Esophagus muscularis mucosa (tissue), 4 donors: ENCODE data around the gene PEX5L.

ENCODE experiments used
- EP300 ChIP-seq: sonication (generic); formaldehyde crosslinking; IDR thresholded peaks from one replicate; pipeline ENCODE4 v1.6.1; 2017; ENCODE audit warnings: antibody characterized with exemption
- POLR2A ChIP-seq: fragments of 450-650 bp; IDR thresholded peaks from one replicate; pipeline ENCODE4 v1.6.1; 2017; ENCODE audit warnings: antibody characterized with exemption, moderate library complexity, mild to moderate bottlenecking, low read depth
- POLR2AphosphoS5 ChIP-seq, 2 donors: sonication (generic); formaldehyde crosslinking; IDR thresholded peaks; one replicate each; pipeline ENCODE4 v1.6.1; 2017; ENCODE audit warnings: antibody characterized with exemption in 2 of 2
- TF ChIP-seq, protein P1 (sequence below), 3 experiments: fragments of 200-600 bp in 2 of 3; fragments of 450-650 bp in 1 of 3; sonication (generic) in 2 of 3; IDR thresholded peaks; one replicate each; pipeline ENCODE4 v1.5.1; 2017 to 2019; ENCODE audit warnings: antibody characterized with exemption in 3 of 3, mild to moderate bottlenecking in 2 of 3, moderate library complexity in 1 of 3

DNA sequence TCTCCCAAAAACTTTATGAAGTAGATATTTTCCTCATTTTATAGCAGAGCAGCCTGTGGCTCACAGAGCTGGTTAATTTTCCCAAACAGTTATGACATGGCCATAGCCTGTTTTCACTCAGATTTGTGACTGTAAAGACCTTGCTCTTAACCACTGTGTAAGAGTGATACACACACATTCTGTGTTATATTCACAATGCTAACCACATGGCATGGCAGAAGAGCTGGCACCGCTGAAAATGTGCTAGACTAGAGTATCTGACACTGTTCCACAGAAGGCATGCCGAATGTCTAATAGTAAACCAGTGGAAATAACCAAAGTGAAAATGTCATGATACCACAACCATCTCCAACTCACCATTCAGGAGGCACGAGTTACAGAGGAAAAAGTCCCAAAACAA is 71.8 kb downstream of the PEX5L start:
- TF ChIP-seq, protein P1, sequence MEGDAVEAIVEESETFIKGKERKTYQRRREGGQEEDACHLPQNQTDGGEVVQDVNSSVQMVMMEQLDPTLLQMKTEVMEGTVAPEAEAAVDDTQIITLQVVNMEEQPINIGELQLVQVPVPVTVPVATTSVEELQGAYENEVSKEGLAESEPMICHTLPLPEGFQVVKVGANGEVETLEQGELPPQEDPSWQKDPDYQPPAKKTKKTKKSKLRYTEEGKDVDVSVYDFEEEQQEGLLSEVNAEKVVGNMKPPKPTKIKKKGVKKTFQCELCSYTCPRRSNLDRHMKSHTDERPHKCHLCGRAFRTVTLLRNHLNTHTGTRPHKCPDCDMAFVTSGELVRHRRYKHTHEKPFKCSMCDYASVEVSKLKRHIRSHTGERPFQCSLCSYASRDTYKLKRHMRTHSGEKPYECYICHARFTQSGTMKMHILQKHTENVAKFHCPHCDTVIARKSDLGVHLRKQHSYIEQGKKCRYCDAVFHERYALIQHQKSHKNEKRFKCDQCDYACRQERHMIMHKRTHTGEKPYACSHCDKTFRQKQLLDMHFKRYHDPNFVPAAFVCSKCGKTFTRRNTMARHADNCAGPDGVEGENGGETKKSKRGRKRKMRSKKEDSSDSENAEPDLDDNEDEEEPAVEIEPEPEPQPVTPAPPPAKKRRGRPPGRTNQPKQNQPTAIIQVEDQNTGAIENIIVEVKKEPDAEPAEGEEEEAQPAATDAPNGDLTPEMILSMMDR (IDR thresholded peaks at IDR 0.05): no peak
- TF ChIP-seq EP300 (no peak), POLR2A (no peak), POLR2AphosphoS5 (IDR thresholded peaks at IDR 0.05) (no peak)
